ENCODE results near the gene FBXL7. TPM values are rescaled to one million over a fixed set of nuclear protein-coding genes. Genes with fewer than 3 reads are reported as not detected.

FBXL7 gene
- total RNA-seq, 1 donor from 2014 or later, result 12.8 TPM

DNA sequence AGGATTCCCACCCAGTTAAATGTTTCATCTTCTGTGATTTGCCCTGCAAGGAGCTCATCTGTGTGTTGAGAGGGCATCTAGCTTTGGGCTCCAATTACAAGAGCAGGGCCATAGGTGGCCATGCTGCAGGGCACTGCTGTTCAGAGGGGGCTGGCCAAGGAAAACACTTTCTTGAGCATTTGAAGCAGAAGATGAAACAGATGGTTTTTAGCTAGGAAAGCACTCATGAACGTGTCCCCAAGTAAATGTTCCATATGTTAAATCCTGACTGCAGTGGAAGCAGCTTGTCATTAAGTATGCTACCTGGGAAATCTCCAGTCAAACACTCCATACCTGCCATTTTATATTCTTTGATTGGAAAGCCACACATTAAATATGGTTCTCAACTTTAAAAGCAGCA, 176.6 kb downstream of the FBXL7 start:
- DNase-seq, result no peak

- no peak for DNase-seq
Observed at GRCh38 chr5:15679161-15679560, 179.2 kb downstream of the FBXL7 start.

GRCh38 chr5:15680455-15680854, 180.5 kb downstream of the FBXL7 start:
- no peak for DNase-seq

DNA sequence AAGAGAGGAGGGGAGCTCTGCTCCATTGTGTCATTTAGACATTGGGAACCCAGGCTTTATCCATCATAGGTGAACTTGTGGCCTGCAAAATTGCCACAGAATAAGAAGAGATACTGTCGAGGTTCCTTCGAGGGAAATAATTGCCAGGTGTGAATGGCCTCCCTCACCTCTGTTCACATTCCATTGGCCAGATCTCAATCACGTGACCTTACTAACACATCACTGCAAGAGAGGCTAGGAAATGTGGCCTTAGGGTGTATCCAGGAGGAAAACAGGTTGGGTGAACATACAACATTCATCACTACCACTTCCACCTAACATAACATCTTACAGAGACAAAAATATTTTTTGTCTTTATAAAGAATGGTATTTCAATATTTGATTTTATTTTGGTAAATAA, 182.1 kb downstream of the FBXL7 start:
- no peak for DNase-seq

DNA sequence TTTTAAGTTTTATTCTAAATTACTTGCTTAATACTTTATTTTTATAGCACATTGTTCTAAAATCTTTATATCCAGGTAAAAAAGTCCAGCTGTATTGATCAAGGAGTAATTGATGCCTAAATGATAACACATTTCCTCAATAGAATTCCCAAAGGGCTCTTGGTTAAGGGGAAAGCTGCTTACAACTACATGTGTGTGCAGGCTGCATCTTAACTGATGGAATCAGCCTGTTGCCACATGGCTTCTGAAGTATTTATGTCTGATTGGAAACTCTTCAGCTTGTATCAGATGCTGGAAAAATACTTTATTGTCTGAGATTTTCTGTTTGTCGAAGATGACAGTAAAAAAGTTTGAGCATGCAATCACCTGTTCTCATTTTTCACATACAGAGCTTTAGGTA, 182.6 kb downstream of the FBXL7 start:
- no peak for DNase-seq

GRCh38 chr5:15683332-15683731, 183.4 kb downstream of the FBXL7 start:
- DNase-seq, result no peak

GRCh38 chr5:15687401-15687800, 187.4 kb downstream of the FBXL7 start:
- DNase-seq, result no peak

DNA sequence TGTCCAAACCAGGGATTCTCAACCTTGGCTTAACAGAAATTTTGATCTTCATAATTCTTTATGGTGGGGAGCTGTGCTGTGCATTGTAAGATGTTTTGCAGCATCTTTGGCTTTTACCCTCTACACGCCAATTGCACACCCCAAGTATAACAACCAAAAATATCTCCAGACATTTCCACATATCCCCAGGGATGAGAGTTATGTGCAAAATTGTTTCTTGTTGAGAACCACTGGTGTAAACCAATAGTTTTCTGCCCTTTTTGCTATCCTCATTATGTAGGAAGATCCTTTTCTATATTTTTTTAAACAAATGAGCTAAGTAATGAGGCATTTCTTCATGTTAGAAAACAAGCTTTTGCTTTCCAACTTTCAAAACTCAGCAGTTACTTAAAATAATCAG, 189.9 kb downstream of the FBXL7 start:
- no peak for DNase-seq

DNA sequence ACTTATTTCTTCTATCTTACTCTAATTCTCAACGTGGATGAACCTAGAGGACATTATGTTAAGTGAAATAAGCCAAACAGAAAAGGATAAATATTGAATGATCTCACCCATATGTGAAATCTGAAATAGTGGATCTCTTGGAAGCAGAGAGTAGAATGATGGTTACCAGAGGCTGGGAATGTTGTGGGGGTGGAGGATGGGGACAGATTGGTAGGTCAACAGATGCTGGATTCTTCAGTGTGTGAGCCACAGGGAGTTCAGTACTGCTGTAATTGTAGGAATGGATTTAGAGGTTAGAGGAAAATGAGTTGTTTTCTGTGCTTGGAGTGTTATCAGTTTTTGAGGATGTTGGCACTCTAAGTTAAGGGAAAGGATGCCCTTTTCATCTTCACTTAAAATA, 190.6 kb downstream of the FBXL7 start:
- no peak for DNase-seq

DNA sequence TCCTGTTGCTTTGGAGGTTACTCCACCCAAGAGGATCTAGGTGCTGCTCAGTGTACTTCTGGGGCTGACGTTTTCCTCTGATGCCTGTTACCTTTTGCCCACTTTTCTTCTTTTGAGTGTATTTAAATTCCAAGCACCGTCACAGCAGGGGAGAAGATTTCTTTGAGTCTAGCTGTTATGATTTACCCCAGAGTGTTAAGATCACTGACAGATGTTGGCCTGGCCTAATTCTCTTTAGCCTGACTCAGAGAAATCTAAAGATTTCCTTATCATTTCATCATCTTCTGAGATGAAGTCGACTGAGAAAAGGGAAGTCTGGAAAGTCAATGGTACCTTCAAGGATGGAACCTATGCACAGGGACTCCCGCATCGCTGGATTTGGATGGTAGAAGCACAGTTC, 191.5 kb downstream of the FBXL7 start:
- DNase-seq, result no peak

DNA sequence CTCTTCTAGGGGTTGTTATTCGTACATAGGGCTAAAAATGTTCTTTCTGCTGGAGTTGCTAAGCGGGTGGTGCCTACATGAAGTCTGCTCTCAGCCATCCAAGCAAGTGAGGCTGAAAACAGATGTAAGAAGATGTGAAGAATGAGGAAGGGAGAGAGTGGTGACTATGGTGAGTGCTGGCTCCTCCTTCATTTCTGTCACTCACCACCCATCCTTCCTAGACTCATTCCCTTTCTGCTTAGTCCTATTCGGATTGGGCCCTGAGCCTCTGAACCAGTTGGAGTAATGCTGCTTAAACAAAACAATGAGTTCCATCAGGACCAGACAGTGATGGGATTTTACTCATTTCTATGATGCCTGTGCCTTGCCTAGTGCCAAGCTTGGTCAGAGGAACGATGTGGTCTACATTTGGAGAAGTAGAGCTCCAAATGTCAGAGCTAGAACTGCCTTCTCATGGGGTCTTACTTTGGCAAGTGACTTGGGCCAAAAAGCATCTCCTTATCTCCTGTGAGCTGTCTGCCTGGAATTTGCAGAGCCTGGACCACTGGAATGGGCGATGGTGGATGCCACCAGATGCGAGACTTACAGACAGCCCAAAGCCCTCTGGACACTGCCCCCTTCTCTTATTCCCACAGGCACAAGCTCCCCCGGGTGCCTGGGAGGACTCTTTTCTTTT, 192.9 kb downstream of the FBXL7 start:
- DNase-seq, result no peak

DNA sequence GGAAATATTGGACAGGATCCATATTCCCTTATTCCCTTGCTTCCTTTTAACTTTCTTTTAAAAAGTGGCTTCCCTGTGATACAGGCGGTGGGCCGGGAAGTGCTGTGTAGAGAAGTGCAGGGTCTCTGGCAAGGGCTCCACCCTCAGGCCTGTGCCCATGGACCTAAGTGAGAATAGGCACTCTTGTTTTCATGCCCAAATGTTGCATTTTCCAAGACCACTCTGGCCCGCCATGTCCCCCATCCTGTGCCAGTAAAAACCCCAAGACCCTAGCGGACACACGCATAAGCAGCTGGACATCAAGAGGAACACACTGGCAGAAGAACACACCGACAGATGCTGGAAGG, 193.4 kb downstream of the FBXL7 start:
- no peak for DNase-seq

- DNase-seq, result no peak
Observed at GRCh38 chr5:15693933-15694332, 194.0 kb downstream of the FBXL7 start.

DNA sequence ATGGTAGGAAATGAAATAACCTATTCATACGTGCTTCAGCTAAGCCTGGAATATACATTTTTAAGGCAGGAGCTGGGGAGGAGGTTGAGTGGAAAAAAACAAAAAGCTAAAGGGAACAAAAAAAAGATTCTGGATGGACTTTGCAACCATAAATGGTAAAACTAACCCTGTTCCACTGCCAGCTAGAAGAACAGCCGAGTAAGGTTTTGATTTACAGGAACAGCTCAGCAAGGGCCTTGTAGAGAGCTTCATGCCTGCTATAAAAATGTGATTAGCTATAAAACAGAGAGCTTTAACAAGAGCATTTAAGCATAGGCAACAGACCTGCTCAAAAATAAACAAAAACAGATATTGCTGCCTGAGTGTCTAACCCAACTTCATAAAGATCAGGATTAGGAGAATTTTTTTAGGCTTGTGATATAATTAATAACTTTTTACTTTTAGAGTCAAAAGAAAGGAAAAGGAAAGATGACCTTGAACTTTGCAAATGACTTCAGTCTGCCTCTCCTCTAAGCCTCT, 194.8 kb downstream of the FBXL7 start:
- DNase-seq, result peak; percentile 43

DNA sequence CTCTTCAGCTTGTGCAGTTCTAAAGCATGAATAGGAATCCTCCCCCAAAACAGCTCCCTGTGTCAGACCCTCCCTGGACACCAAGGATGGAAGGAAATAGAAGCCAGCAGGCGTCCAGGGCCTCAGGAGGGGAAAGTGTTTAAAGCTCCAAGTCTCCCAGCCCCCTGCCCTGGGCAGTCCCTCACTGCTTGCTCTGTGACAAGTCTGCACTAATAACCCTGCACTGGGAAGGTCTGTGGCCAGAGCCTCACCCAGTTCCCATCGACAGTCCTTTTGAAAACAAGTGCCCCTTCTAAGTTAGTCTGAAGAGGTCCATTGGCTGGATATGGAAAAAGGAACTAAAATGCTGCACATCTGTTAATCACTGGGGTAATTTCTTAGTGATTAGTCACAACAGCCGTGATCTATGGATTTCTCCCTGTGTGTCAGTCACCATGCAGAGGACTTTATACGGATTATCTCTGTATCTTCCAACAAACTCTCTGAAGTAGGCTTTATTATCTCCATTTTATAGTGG, 195.3 kb downstream of the FBXL7 start:
- peak; percentile 38 for DNase-seq

DNA sequence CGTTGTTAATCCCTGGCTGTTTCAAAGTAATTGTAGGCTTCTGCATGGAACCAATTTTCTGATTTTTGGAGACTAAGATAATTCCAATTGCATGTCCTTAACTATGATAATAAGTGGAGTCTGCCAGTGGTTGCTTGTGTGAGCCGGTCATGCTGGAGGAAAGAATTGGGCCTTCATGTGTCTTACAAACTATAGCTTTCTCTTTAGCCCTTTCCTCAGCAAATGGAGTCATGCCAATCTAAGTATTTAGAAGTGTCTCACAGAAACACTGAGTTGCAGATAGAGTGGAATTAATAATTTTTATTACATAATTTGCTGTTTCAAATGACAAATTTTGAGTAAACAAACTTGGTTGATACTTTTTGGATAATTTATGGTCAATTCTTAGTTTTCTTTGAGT, 200.4 kb downstream of the FBXL7 start:
- DNase-seq, result no peak

DNA sequence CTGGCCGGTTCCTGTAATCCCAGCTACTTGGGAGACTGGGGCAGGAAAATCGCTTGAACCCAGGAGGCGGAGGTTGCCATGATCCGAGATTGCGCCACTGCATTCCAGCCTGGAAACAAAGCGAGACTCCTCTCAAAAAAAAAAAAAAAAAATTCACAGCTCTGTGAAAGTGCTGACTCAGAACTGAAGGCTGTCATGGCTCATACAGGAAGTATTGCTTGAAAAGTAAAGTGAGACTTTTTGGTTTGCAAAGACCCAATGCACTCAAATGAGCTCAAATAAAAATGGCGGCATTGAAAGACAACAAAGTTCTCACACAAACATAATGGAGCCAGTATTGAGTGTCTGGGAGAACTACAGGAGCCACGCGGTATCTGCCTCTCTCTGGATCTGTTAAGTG, 202.1 kb downstream of the FBXL7 start:
- DNase-seq, result no peak

DNA sequence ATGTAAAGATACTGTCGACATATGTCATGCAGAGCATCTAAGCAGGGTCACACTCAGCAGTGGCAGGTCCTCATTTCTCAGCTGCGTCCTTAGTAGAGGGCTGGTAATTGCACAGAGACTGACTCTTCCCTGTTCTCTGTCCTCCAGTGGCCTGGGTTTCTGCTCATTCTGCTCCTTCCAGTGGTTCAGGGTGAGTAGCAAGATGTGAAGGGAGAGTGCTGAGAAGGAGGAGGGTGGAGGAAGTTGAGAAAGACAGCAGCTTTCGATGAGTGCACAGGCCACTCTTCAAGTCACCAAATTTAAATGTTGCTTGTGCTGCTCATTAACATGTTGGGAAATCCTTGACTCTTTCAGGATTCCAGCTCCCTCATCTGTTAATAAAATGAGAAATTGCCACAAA, 203.9 kb downstream of the FBXL7 start:
- no peak for DNase-seq

DNA sequence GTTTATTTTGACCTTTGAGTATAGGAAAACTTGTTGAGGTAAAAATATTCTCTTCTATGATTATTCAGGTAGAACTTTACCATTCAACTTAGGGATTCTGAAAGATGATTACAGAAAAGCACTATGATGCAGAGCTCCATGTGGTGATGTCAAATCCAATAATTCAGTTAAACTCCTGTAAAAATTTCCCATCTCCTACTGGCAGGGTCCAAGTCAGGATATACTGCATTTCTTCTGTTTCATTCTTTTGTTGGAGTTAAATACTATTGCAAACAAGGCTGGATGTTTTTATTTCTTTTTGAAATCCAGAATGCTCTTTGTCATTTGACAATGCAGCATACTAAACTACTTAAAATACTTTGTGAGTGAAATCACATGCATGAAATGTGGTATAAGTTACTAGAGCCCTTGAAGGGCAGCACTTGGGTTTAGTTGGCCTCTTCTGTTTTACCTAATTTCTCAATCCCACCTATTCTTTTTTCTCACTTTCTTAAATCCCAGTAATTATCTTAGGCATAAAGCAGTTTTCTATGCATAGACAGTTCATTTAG, 204.5 kb downstream of the FBXL7 start:
- peak; percentile 47 for DNase-seq

DNA sequence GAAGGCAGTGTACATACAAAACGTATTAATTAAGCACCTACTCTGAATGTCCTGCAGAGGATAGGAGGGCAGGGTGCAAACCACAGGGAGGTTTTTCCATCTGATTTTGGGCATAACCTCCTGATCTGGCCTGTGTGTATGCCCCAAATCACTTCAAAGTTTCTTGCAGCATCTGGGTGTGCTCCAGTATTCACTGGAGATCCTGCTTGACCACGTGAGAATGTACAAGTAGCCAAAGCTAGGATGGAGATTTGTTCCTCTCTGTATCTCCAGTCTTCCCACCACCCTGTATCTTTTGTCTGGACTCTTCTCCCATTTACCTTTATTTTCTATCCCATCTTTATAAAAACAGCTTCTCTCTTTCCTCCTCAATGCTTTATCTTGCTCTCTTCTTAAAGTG, 207.7 kb downstream of the FBXL7 start:
- no peak for DNase-seq

DNA sequence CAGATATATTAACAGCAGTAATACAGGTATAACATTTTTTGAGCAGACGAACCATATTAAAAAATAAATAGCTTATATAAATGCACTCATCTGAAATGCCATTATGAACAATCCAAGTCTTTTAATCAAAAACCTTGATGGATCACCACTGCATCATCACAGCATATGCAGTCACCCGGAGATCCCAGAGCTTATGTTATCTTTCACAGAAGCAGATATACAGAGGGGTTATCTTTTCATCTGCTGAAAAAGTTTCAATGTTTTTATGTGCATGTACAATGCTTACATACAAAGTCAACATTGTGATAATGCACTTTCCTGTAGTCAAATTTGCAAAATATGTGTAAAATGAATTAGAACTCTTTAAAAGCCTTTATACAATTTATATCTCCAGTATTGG, 211.9 kb downstream of the FBXL7 start:
- DNase-seq, result no peak

DNA sequence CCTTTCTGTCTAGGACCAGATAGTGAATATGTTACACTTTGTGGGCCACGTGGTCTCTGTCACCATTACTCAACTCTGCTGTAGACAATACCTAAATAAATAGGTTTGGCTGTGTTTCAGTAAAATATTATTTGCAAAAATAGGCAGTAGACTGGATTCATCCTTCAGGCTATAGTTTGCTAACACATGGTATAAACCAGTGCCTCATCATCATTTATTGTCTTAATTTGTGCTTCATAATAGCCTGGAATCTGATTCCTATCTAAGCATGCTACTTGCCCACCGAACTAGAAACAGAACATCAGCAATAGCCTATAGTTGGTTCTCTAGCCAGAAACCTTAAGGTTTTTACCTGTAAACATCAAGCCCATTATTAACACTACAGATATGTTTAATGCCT, 215.6 kb downstream of the FBXL7 start:
- DNase-seq, result no peak

DNA sequence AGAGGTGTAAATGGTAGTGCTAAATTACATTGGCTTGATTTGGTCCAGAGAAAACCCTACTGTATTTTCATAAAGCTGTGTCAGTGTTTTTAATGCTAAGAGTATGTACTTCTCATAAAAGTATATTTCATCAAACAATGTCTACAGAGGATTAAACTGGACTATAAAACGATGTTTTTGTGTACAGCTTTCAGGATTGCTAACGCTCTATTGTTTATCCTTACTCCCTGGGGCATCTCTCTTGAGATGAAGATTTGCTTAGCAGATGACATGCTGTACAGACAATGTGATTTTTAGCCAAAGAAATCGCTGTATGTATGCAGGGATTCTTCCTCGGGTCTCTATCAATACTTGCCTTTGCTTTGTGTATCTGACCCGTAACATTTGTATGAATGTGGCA, 216.0 kb downstream of the FBXL7 start:
- no peak for DNase-seq

DNA sequence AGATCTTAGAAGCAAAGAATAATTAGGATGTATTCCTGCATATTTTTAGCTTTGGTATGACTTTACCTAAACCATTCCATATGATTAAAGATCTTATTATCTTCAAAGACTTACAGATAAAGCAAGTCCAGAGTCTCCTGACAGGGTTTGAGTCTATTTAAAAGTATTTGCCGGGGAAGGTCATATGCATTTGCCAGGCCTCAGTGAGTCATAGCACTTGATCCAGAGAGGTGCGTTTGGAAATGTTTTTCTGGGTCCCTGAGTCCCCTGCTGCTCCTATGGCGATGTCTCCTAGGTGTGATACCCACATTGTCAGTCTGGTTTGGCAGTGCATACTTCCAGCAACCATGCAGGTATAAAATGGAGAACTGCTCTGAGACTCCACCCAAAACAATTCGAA, 217.0 kb downstream of the FBXL7 start:
- DNase-seq, result no peak

Data from tongue (tissue), 2 donors.